Right lobe of liver (tissue), 6 donors: Measurements from ENCODE around the gene MYRIP. TPM values are rescaled to one million over a fixed set of nuclear protein-coding genes. Genes with fewer than 3 reads are reported as not detected.
"Not testable (repeated sequence)": the region's sequence is repeated elsewhere in the genome, so short reads cannot be mapped to it uniquely, and the experiment has no call there.

Experiments
- ATAC-seq, 4 donors: fragments of 200-7000 bp; cut with Tn5 transposase; one replicate each; pipeline ENCODE4 v1.9.1; 2020; ENCODE audit warnings: mild to moderate bottlenecking in 4 of 4, moderate library complexity in 4 of 4
- DNase-seq, 3 donors: peaks; one replicate each; pipeline ENCODE4 v3.0.0-alpha.2; 2020
- H3K27ac ChIP-seq, 3 donors: fragments of 200-600 bp; one replicate each; pipeline ENCODE4 v1.8.0; 2022
- H3K27me3 ChIP-seq, 2 donors: fragments of 200-600 bp; one replicate each; pipeline ENCODE4 v1.8.0; 2022
- H3K36me3 ChIP-seq, 4 donors: fragments of 200-600 bp; sonication (generic) in 1 of 4; one replicate each; pipeline versions ENCODE4 v1.5.1 to v1.8.0; 2017 to 2022; ENCODE audit warnings: control low read depth in 1 of 4
- H3K4me1 ChIP-seq, 4 donors: fragments of 200-600 bp; sonication (generic) in 1 of 4; one replicate each; pipeline versions ENCODE4 v1.5.1 to v1.8.0; 2017 to 2022; ENCODE audit warnings: control low read depth in 1 of 4
- H3K4me3 ChIP-seq, 3 donors: fragments of 200-600 bp; one replicate each; pipeline ENCODE4 v1.8.0; 2022
- H3K9me3 ChIP-seq, 4 donors: fragments of 200-600 bp; sonication (generic) in 1 of 4; one replicate each; pipeline versions ENCODE4 v1.5.1 to v1.8.0; 2017 to 2022; ENCODE audit warnings: control low read depth in 1 of 4
- POLR2A ChIP-seq: fragments of 450-650 bp; IDR thresholded peaks from one replicate; pipeline ENCODE4 v1.6.1; 2017; ENCODE audit warnings: antibody characterized with exemption, mild to moderate bottlenecking
- WGBS: methylation state at CpG from one replicate; pipeline ENCODE4 v1.1.6; 2018; ENCODE audit warnings: low coverage, low lambda C conversion rate; ENCODE audit not compliant: insufficient coverage; ENCODE audit errors: missing lambda C conversion rate; 5-methylcytosine and 5-hydroxymethylcytosine counted together
- intact Hi-C, 2 donors: fragments of 100-400 bp; cut with DNase I; formaldehyde crosslinking; loops; one replicate each; pipeline versions ENCODE4 v1.11.2 to v1.14.1; 2022
- total RNA-seq, 6 experiments: library from RNA; depleted of rRNA in 2 of 6; stranded (reverse); fragments of >200 nt in 2 of 6; fragmentation: NEBNext Ultra II Directional in 3 of 6; extraction: Animal tissue kit (Norgen Biotek cat#: 25700) in 3 of 6; gene quantifications; one replicate each; pipeline versions ENCODE4 v1.1.0 to v1.2.4, GENCODE V29; 2016 to 2023
- TF ChIP-seq, protein P1 (sequence below), 4 donors: fragments of 200-600 bp in 3 of 4; fragments of 450-650 bp in 1 of 4; IDR thresholded peaks; one replicate each; pipeline versions ENCODE4 v1.5.1 to v1.8.0; 2016 to 2022; ENCODE audit warnings: antibody characterized with exemption in 4 of 4, mild to moderate bottlenecking in 2 of 4
- donor health status: DM: no; HTN: yes; CAD: no.
- donor health status: DM: no; HTN: no; CAD: no.
- donor health status: DM: no; HTN: no; CAD: no.
- donor health status: DM: no; HTN: yes; CAD: no.
- donor health status: DM: no; HTN: yes; CAD: no.

MYRIP gene
- total RNA-seq, 6 experiments from 2014 or later: 14.3 to 23.2 (median 19.0) TPM

DNA sequence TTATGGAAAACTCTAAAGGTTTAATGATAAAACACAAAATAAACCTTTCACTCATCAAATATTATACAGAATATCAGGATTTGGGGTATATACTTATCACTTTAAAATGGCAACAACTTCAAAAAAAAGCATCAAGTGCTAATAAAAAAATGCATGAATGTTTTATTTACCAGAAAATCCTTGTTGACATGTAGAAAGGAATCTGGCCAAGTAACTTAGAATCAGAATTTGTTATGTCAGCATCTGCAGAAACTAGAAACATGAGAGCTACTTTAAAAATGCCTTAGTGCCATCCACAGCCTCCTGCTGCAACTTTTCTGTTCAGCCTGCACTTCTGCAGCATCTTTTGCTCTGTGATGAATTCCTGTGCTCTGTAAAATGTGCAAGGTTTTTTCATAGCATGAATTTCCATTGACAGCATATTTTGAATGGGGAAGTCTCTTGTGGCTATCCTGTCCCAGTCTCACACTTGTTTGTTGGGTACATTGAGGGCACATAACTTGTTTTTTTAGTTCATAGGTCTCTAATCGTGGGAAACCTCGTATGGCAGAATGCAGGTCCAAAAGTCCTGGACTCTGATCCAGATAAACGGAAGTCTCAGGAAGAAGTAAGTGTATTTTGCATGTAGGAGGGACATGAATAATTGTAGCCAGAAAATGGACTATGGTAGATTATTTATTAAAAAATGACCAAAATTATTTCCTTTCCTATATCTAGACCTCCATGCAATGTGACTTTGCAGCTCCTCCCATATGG is 21.1 kb upstream of the MYRIP start:
- DNase-seq (no peak), ATAC-seq (peak in 3 of 4 donors; percentile 54 to 64 (median 57))
- Histone ChIP-seq H3K27me3 (no peaks in the 10 kb centered on the region), H3K4me1 (peaks cover 0 to 16% (median 7%) of the 10 kb centered on the region in 4 donors), H3K4me3 (no peak overlapping the region), H3K9me3 (no peaks in the 10 kb centered on the region), H3K27ac (peak overlapping the region in 1 of 3 donors; percentile 23), H3K36me3 (no peaks in the 10 kb centered on the region)
- intact Hi-C loops: no loop called here
- WGBS: 17% methylated on average over 3 of the region's 3 CpGs
- no peak for TF ChIP-seq POLR2A
- TF ChIP-seq, protein P1, sequence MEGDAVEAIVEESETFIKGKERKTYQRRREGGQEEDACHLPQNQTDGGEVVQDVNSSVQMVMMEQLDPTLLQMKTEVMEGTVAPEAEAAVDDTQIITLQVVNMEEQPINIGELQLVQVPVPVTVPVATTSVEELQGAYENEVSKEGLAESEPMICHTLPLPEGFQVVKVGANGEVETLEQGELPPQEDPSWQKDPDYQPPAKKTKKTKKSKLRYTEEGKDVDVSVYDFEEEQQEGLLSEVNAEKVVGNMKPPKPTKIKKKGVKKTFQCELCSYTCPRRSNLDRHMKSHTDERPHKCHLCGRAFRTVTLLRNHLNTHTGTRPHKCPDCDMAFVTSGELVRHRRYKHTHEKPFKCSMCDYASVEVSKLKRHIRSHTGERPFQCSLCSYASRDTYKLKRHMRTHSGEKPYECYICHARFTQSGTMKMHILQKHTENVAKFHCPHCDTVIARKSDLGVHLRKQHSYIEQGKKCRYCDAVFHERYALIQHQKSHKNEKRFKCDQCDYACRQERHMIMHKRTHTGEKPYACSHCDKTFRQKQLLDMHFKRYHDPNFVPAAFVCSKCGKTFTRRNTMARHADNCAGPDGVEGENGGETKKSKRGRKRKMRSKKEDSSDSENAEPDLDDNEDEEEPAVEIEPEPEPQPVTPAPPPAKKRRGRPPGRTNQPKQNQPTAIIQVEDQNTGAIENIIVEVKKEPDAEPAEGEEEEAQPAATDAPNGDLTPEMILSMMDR (IDR thresholded peaks at IDR 0.05): no peak

DNA sequence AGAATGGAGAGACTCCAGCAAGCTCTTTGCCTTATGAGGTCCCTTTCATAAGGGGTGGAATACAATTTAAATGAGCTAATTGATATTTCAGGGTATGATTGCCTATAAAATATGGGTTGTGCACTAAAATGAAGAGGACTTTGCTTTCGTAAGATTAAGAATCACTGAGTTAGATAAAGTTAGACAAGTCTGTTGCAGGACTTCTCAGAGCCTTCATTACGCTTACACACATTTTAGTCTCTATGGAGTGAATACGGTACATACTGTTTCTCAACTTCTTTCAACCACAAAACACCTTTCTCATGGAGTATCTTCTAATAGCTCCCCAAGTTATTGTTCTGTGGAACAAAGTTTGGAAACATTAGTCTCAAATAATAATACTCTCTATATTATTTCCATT is 17.8 kb upstream of the MYRIP start:
- Histone ChIP-seq H3K27me3 (no peaks in the 10 kb centered on the region), H3K4me3 (no peak overlapping the region), H3K36me3 (no peaks in the 10 kb centered on the region), H3K27ac (no peak overlapping the region), H3K9me3 (no peaks in the 10 kb centered on the region), H3K4me1 (peaks cover 0 to 14% (median 7%) of the 10 kb centered on the region in 4 donors)
- no peak for ATAC-seq
- intact Hi-C loops: no loop called here
- no peak for TF ChIP-seq POLR2A
- TF ChIP-seq, protein P1 (IDR thresholded peaks at IDR 0.05): no peak
- 93% methylated on average over 3 of the region's 3 CpGs for WGBS
- DNase-seq: no peak

DNA sequence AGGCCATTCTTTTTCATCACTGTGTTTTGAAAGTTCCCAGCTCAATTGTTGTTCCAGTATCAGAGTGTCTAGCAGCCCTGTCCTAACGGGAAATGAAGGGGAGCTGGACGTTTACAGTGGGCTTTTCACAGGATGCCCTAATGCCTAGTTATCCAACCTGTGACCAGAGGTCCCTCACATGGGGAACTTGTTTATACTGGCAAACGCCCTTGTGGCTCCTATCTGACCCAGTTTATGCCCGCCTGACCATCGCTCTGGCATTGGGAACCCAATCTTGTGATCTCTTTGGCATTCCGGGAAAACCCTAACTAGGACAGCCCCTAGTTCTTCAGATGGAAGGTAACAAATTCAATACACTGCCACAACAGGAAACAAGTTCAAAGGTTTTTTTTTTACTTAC is 14.5 kb upstream of the MYRIP start:
- no peaks in the 10 kb centered on the region for H3K9me3 ChIP-seq
- no peak for TF ChIP-seq POLR2A
- TF ChIP-seq, protein P1 (IDR thresholded peaks at IDR 0.05): no peak
- peak; percentile 52 to 71 (median 59) for DNase-seq
- intact Hi-C loops: no loop called here
- peak; percentile 90 to 97 (median 92) for ATAC-seq
- no peaks in the 10 kb centered on the region for H3K36me3 ChIP-seq
- H3K27me3 ChIP-seq: no peaks in the 10 kb centered on the region
- 17% methylated on average over 6 of the region's 6 CpGs for WGBS
- H3K4me3 ChIP-seq: no peak overlapping the region
- H3K4me1 ChIP-seq: peaks cover 0 to 9% (median 2%) of the 10 kb centered on the region in 4 donors
- H3K27ac ChIP-seq: peak overlapping the region in 2 of 3 donors; percentile 27 to 59

DNA sequence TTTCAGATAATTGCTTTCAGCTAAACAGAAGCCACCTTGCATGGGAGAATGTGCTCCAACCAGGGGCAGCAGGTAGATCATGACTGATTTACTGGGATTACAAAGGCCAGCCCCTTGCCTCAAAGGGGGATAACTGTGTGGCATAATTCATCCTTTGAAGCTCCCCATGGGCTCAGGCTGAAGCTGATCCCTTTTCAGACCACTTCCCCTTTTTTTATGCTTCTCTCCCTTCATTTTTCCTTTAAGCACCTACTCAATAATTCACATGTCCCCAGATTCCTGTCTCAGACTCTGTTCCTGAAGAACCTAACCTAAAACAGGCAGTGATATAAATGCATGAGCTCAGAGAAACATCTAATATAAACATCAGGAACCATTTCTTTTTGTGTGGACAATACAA is 8.2 kb upstream of the MYRIP start:
- Histone ChIP-seq H3K4me3 (no peak overlapping the region), H3K9me3 (no peaks in the 10 kb centered on the region), H3K27me3 (no peaks in the 10 kb centered on the region), H3K27ac (no peak overlapping the region), H3K4me1 (peaks cover 0 to 17% (median 8%) of the 10 kb centered on the region in 4 donors), H3K36me3 (no peaks in the 10 kb centered on the region)
- no peak for TF ChIP-seq POLR2A
- TF ChIP-seq, protein P1 (IDR thresholded peaks at IDR 0.05): no peak
- DNase-seq (no peak), ATAC-seq (no peak)
- intact Hi-C loops: no loop called here

DNA sequence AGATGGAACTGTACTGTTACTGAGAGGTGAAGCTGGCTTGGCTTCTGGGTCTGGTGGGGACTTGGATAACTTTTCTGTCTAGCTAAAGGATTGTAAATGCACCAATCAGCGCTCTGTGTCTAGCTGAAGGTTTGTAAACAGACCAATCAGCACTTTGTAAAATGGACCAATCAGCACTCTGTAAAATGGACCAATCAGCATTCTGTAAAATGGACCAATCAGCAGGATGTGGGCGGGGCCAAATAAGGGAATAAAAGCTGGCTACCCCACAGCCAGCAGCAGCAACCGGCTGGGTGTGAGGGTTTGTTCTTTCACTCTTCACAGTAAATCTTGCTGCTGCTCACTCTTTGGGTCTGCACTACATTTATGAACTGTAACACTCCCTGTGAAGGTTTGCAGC is 6.9 kb upstream of the MYRIP start:
- ATAC-seq, H3K36me3 ChIP-seq, DNase-seq, H3K9me3 ChIP-seq, H3K4me3 ChIP-seq, H3K27me3 ChIP-seq, intact Hi-C loops, H3K27ac ChIP-seq: not testable (repeated sequence)
- peaks cover 0 to 30% (median 10%) of the 10 kb centered on the region in 4 donors for H3K4me1 ChIP-seq
- WGBS: 100% methylated on average over 2 of the region's 3 CpGs
